Measurements from ENCODE around the gene AMIGO3.
"Not testable (repeated sequence)": the region's sequence is repeated elsewhere in the genome, so short reads cannot be mapped to it uniquely, and the experiment has no call there.

AMIGO3 gene

GRCh38 chr3:49712631-49713317, 6.7 kb downstream of the AMIGO3 start:
- no peak for DNase-seq (ENCODE audit: insufficient read length, low spot score)
- peak; percentile 16 for FAIRE-seq

- DNase-seq (ENCODE audit: insufficient read length, low spot score) (no peak), FAIRE-seq (peak; percentile 68)
Measured at GRCh38 chr3:49712166-49712565, 7.3 kb downstream of the AMIGO3 start.

- DNase-seq (ENCODE audit: insufficient read length, low spot score): no peak
Measured at GRCh38 chr3:49711489-49711888, 8.0 kb downstream of the AMIGO3 start.

GRCh38 chr3:49709852-49710251, 9.6 kb downstream of the AMIGO3 start:
- no peak for FAIRE-seq
- no peak for DNase-seq (ENCODE audit: insufficient read length, low spot score)

More at GRCh38 chr3:49711489-49711888, 8.0 kb downstream of the AMIGO3 start:
- no peak for FAIRE-seq

- DNase-seq (ENCODE audit: insufficient read length, low spot score) (no peak), FAIRE-seq (peak; percentile 48)
Measured at GRCh38 chr3:49707113-49707480, 12.4 kb downstream of the AMIGO3 start.

- no peak for DNase-seq (ENCODE audit: insufficient read length, low spot score)
- no peak for FAIRE-seq
Measured at GRCh38 chr3:49706456-49707112, 12.9 kb downstream of the AMIGO3 start.

GRCh38 chr3:49705390-49705960, 14.0 kb downstream of the AMIGO3 start:
- DNase-seq (ENCODE audit: insufficient read length, low spot score) (no peak), FAIRE-seq (no peak)

- FAIRE-seq (no peak), DNase-seq (ENCODE audit: insufficient read length, low spot score) (no peak)
Measured at GRCh38 chr3:49704629-49705028, 14.9 kb downstream of the AMIGO3 start.

- FAIRE-seq: no peak
- no peak for DNase-seq (ENCODE audit: insufficient read length, low spot score)
Measured at GRCh38 chr3:49703956-49704355, 15.5 kb downstream of the AMIGO3 start.

- DNase-seq (ENCODE audit: insufficient read length, low spot score) (peak; percentile 84), FAIRE-seq (peak; percentile 91)
Measured at GRCh38 chr3:49703443-49703927, 16.0 kb downstream of the AMIGO3 start.

- no peak for DNase-seq (ENCODE audit: insufficient read length, low spot score)
Measured at GRCh38 chr3:49702672-49703071, 16.8 kb downstream of the AMIGO3 start.

GRCh38 chr3:49701388-49702077, 18.0 kb downstream of the AMIGO3 start:
- DNase-seq (ENCODE audit: insufficient read length, low spot score): no peak
- no peak for FAIRE-seq

More at GRCh38 chr3:49702672-49703071, 16.8 kb downstream of the AMIGO3 start:
- FAIRE-seq: no peak

- no peak for FAIRE-seq
- DNase-seq (ENCODE audit: insufficient read length, low spot score): no peak
Measured at GRCh38 chr3:49700453-49701128, 18.9 kb downstream of the AMIGO3 start.

GRCh38 chr3:49700014-49700413, 19.5 kb downstream of the AMIGO3 start:
- FAIRE-seq: no peak
- DNase-seq (ENCODE audit: insufficient read length, low spot score): no peak

GRCh38 chr3:49699281-49699979, 20.1 kb downstream of the AMIGO3 start:
- no peak for FAIRE-seq
- no peak for DNase-seq (ENCODE audit: insufficient read length, low spot score)

GRCh38 chr3:49695350-49696015, 24.0 kb downstream of the AMIGO3 start:
- peak; percentile 91 for FAIRE-seq
- DNase-seq (ENCODE audit: insufficient read length, low spot score): not testable (repeated sequence)

- peak; percentile 4 for FAIRE-seq
- DNase-seq (ENCODE audit: insufficient read length, low spot score): not testable (repeated sequence)
Measured at GRCh38 chr3:49694409-49695070, 24.9 kb downstream of the AMIGO3 start.

- DNase-seq (ENCODE audit: insufficient read length, low spot score); FAIRE-seq: not testable (repeated sequence)
Measured at GRCh38 chr3:49691481-49691880, 28.0 kb downstream of the AMIGO3 start.

- FAIRE-seq; DNase-seq (ENCODE audit: insufficient read length, low spot score): not testable (repeated sequence)
Measured at GRCh38 chr3:49690856-49691255, 28.6 kb downstream of the AMIGO3 start.
